ENCODE data around the gene THUMPD3.
A peak's percentile ranks its signal among the peaks of the same experiment; 100 is the strongest.

The THUMPD3 gene

DNA sequence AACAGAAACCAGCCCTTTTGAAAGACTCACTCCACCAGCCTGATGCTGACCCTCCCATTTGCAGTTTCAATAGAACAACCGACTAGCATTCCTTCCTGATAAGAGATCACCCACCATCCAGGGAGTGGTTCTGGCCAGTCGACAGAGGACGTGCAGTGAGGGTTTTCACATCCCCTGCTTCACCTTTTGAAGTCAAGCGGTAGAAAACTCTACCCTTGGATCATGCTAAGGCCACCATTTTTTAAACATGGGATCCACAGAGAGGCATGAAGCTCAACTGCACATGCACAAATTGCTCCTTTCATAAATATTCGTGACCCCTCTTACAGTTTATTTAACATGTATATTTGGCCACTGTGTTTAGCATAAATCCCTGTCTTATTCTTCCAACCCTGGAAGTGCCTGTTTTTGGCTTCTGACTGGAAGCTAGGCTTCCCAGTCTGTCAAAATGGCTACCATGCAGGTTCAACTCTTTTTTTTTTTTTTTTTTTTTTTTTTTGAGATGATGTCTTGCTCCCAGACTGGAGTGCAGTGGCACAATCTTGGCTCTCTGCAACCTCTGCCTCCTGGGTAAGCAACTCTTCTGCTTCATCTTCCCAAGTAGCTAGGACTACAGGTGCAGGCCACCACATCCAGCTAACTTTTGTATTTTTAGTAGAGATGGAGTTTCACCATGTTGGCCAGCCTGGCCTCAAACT lies 1.0 kb upstream of the THUMPD3 start:
- no peak for DNase-seq (ENCODE audit: low spot score)

DNA sequence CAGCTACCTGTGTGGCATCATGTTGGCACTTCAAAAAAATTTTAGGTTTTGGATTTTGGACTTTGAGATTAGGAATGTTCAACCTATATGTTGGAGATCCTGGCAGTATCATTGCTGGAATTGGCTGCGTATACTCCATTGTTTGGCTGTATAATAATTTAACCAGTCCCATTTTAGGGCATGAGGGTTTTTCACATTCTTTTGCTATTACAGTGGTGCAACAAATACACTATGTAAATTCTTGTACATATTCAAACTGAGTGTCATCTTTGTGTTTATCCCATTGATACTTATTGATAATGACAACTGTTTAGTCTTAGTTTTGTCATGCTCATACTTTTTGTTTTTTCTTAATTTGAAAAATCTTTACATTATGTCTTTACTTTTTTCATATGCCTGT lies 6.7 kb downstream of the THUMPD3 start:
- no peak for DNase-seq (ENCODE audit: low spot score)

DNA sequence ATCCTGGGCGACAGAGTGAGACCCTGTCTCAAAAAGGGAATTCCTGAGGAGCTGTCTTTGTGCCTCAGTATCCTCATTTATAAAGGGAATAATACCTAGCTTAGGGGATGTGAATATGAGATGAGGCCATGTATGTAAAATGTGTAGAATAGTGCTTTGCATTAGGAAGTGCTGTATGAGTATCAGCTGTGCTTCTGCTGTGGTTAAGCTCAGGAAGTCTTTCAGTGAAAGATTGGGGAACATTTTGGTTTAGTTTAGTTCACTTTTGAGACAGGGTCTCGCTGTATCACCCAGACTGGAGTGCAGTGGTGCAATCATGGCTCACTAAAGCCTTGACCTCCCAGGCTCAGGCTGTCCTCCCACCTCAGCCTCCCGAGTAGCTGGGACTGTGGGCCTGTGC lies 10.6 kb downstream of the THUMPD3 start:
- DNase-seq (ENCODE audit: low spot score): no peak

DNA sequence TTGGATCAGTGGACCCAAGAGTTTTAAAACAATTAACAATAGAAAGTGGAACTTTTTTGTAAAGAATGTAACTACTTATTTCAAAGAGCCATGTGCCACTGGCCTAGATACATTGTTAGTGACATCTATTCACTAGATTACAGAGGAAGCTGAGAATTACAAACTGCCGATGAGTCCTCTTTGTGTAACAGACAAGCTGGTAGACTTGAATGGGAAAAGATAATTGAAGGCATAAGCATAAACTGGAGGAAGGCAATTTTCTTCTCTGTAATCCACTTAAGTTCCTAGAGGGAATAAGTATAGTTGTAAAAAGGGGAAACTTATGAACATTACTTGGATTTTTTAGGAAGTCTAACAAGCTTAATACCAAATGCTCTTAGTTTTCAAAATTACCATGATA lies 15.1 kb downstream of the THUMPD3 start:
- no peak for DNase-seq (ENCODE audit: low spot score)

DNA sequence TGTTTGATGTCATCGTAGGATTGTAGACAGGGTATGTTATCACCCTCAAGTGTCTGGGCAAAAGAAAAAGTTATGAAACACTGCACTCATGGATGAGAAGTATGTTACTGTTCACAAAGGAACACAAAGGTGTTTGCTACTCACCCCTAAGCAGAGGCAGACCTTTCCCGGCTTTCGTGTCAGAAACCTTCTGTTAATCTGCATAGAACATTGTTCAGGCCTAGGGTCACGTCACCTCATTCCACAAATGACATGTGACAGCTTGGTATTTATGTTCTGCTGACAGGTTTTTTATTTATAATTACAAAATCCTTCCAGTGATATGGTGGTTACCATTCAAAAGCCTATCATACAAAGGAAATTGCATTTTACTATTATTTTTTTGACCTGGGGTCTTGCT lies 16.5 kb downstream of the THUMPD3 start:
- DNase-seq (ENCODE audit: low spot score): no peak

DNA sequence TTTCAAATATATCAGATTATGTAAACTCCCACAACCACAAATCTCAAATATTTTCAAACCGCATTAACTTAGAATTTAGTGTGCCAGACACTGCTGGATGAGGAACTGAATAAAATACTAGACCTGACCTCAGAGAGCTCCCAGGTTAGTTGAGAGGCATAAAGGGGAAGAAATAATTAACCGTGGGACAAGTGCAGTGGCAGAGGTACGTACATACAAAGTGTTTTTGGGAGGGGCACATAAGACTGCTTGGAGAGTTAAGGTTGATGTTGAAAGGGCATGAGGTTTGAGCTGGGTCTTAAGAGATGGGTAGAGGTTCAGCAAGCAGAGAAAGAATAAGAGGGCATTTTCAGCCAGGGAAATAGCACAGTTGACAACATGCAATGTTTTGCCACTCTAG lies 17.2 kb downstream of the THUMPD3 start:
- no peak for DNase-seq (ENCODE audit: low spot score)

DNA sequence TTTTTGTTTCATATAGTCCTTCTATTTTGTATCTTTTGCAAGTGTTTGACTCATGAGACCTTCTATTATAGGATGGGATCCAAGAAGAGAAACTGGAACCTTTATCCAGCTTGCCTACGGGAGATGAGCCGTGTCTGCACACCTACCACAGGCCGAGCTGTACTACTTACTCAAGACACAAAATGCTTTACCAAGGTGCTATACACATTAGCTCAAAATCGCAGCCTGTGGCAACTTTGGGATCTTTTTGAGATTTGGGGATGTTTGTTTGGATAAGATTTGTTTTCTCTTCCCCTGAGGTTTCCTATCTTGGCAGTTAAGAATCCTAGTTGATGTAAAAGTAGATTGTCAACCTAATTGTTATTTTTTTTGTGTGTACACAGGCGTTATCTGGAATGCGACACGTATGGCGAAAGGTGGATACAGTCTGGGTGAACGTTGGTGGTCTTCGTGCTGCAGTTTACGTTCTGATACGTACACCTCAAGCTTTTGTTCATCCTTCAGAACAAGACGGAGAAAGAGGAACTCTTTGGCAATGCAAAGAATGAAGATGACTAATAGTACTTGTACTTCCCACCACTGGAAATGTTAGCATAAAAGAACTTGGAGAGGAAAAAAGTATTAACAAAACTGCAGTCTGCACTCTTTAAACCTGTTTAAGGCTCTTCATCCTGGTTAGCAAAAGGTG lies 21.4 kb downstream of the THUMPD3 start:
- no peak for DNase-seq (ENCODE audit: low spot score)

DNA sequence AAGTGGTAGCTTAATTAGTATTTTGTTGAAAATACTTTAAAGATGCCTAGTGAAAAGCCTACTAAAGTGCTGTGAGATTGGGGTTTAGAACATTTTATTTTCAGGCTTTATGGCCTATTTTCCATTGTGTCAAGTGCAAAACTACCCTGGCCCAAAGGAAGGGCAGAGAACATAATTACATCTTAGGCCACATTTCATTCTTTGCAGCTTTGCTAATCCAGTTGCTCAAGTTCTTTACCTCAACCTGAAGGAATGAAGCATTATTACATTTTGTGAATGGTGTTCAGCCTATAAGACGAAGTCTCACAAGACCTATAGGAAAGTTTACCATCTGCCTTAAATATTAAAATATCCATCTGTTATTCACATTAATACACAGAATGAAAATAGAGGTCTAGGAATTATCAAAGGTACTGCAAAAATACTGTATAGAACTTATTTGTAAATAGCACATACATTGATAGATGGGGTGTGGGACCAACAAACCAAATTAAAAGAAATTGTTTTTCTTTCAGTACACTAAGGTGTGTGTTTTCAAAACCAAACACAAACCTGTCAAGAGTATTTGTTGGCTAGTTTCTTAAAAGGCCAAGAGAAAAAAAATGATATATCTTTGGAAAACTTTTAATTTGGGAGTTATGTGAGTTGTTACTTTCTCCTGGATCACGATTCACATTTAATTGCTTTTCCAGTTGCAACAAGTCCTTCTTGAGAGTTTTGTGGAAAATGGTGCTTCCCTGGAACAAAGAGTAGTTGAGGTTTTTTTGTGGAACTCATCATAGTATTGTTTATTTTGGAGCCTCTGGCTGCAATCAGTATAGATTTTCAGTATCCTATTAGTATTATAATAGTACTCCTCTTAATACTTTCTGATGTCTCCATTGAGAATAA lies 22.6 kb downstream of the THUMPD3 start:
- no peak for DNase-seq (ENCODE audit: low spot score)

DNA sequence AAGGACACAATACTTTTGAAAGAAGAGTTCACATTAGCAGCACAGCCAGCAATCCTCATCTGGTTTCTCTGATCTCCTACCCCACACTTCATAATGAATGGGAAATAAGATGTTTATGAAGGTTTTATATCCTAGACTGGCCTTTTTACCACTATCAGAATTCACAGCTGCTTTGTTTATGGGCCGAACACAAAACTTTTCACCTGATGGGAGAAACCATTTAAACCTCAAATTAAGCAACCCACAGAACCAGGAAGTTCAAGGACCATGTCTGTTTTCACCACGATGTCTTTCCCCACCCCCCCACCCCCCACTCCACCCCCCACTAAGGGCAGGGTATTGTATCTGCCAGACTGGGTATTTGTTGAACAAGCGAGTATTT lies 23.2 kb downstream of the THUMPD3 start:
- DNase-seq (ENCODE audit: low spot score): no peak

DNA sequence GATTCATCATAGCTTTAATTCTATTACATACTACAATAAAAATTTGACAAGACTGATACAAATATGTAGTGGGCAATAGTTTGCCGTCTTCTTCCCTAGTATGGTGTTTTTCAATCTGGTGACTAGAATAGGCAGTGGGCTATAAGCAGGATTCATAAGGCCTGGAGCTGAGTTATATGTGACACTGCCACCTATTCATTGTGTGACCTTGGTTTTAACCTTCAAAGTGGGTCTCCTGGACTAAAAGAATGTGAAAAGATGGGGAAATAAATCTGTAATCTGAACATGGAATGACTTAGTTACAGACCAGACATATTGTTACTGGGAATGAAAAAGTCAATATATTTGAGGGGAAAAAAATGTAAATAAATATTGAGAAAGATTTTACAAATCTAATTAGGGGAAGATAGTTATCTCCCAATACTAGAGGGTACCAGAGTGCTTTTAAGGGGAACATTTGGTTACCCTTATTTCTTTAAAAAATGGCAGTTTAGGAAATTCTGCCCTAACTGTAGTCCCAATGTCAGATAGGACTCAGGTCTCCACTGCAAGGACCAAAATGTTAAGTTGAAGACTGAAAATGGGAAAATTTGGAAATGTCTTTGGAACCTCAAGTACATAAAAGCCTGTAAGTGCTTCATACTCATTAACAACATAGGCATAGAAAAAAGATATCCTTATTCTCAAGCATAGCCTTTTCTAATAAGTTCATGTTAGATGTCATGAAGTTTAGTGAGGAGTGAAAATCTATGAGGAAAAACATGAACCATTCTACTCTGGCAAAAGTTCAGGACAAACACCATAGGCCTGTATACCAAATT lies 23.9 kb downstream of the THUMPD3 start:
- DNase-seq (ENCODE audit: low spot score): no peak

DNA sequence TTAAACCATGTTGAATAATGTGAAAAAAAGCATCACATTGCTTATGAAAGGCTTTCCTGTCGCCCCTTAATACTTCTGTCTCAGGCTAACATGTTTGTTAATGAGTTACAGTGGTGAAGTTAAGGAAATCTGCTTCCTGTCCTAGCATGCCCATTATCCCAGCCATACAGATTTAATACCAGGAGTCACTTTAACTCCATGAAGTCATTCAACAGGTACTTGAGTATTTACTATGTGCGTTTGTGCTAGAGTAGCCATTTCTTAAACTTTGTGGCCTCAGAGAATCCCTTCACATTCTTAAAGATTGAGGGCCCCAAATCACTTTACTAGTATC lies 24.4 kb downstream of the THUMPD3 start:
- no peak for DNase-seq (ENCODE audit: low spot score)

DNA sequence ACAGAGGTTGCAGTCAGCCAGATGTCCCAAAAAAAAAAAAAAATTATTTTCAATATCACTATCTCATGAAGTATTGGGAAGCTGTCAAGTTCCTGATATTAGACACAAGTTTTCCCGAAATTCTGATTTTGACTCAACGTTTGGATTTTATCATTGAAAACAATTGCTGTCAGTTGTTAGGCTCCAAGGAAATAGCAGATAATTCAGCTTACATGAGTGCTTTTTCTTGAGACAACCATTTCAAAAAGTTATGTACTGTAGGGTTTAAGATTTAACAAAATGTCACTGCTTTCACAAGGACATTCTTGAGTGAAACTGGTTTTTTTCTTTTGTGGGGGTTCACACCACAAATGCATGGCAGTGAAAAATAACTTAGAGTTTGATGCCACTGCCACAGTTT lies 25.3 kb downstream of the THUMPD3 start:
- DNase-seq (ENCODE audit: low spot score): no peak

DNA sequence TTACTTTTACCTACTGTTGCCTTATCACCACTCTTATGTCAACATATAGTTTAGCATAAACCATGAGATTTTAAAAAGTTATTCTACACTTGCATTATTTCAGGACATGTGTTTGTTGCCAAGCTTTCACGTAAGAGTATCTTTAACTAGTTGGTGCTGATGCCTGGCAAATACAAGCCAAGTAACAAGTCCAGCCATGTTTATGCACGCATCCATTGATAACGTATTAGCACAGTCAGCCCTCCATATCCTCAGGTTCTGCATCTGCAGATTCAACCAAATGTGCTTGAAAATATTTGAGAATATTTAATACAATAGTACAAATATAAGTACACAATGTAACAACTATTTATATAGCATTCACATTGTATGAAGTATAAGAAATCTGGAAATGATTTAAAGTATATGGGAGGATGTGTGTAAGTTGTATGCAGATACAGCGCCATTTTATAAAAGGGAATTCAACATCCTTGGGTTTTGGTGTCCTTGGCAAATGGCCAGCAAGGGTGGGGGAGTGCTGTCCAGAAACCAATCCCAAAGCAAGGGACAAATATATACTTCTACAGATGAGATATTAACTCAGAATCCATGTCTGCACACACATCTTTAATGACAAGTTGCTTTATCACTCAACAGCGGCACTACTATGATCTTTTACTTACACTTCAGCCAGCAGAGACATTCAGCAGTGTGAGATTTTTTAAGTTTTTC lies 25.9 kb downstream of the THUMPD3 start:
- DNase-seq (ENCODE audit: low spot score): no peak

DNA sequence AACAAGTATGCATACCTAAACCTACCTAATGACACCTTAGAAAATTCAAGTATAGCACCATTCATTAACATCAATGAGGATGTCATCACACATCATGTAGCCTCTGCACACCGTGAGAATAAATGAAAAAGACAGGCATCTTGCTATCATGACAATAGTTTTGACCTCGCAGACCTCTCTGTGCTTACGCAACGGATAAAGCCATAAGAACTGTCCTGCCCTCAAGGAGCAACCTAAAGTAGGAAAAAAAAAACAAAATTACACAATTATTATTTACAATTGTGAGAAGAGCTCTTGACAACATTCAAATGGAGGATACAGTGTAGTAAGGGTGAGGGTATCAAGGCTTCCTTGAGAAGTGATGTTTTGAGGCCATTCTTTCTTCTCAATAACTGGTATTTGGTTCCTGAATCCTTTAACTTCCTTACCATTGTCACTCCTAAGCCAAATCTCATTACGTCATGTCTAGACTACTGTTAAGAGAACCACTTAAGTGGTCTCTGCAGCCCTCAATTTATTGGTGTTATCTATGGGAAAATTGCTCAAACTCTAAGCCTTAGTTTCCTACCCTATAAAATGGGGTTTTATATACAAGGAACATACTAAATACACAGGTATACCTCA lies 27.5 kb downstream of the THUMPD3 start:
- DNase-seq (ENCODE audit: low spot score): no peak

DNA sequence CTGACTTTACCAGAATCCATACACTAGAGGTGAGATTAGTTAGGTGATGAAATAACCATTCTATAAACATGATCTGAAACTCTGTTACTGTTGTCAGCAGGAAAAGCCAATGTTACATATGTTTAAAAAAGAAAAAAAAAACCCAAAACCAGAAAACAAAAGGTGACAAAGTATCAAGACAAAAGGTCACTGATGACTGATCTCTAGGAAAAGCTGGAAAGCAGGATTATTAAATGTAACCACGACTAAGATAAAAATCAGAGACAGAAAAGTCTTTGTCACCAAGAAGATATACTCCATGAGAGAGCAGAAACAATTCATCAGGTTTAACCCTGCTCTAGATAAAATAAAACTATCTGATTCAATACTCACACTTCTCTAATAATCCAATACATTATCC lies 29.2 kb downstream of the THUMPD3 start:
- DNase-seq (ENCODE audit: low spot score): no peak

DNA sequence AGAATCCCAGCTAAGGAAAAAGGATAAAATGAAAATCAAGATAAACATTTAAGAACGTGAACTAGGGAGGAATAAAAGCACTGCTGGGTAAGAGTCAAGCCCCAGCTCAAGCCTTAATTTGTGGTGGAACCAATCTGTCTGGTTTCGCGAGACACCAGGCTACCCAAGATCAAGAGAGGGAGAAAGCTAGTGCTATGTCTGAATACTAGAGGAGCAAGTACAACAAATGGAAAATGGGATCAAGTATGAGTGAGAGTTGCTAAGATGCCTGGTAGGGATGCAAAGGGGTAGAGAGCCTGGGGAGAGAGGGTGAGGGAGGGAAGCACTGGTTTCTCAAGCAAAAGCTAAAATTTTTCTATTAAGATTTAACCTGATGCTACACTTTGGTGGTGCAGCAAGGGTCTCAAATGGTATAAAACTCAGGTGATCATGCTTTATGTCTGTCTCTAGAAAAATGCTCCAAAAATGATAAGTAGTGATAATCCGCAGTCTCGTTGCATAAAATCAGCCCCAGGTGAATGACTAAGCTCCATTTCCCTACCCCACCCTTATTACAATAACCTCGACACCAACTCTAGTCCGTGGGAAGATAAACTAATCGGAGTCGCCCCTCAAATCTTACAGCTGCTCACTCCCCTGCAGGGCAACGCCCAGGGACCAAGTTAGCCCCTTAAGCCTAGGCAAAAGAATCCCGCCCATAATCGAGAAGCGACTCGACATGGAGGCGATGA lies 32.9 kb downstream of the THUMPD3 start:
- no peak for DNase-seq (ENCODE audit: low spot score)

DNA sequence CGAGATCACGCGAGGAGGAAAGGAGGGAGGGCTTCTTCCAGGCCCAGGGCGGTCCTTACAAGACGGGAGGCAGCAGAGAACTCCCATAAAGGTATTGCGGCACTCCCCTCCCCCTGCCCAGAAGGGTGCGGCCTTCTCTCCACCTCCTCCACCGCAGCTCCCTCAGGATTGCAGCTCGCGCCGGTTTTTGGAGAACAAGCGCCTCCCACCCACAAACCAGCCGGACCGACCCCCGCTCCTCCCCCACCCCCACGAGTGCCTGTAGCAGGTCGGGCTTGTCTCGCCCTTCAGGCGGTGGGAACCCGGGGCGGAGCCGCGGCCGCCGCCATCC lies 33.4 kb downstream of the THUMPD3 start:
- DNase-seq (ENCODE audit: low spot score): no peak

DNA sequence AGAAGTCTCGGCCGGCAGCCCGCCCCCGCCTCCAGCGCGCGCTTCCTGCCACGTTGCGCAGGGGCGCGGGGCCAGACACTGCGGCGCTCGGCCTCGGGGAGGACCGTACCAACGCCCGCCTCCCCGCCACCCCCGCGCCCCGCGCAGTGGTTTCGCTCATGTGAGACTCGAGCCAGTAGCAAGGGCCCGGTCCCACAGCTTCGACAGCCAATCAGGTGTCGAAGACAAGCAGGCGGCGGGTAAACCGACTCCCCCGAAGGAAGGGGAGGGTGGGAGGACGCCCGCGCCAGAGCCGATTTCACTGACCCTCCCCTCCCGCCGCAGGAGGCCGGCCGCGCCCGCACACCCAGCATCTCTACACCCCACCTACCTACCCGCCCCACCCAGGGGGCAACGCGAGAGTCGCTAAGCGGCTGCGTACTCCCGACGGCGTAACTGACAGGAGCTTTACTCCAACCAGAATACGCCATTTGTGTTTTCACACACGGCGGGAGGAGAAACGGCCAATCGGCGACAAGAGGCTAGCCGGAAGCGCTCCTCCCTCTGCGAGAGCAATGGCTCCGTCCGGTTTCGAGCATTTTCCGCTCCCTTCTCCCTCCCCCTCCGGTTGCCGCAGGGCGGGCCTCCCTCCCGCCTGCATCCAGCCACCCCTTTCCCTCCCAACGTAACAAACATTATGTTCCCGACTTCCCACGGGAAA lies 33.9 kb downstream of the THUMPD3 start:
- peak; percentile 98 for DNase-seq (ENCODE audit: low spot score)

DNA sequence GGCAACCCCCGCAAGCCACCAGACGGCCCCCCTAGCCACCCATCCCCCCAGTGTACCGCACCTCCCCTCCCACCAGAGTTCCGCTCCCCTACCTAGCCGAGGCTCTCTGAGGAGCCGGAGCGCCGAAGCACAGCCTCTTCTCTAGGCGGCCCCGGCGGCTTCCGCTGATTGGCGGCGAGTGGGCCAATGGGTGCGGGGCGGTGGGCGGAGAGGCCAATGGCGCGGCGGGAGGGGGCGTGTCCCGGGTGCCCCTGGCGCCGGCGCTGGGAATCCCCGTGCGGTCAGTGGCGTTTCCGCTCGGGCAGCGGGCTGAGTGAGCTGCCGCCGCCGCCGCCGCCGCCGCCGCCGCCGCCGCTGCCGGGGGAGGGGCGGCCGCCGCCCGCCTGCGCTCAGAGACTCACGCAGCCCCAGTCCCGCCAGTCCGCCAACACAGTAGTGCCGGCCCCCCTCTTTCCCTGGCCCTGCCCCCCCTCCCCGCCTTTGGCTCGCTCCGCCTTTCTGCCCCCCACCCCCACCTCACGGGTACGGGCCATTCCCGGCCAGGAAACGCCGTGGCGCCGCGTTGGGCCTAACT lies 34.6 kb downstream of the THUMPD3 start, which contains the start of gene SETD5:
Gene SETD5 (plus strand): TSS at position 284 of the 574 bp plus-strand sequence. CDS start 31,324 bp downstream, outside the sequence.
- DNase-seq (ENCODE audit: low spot score): peak; percentile 96

Data from globus pallidus (tissue), 1 donor.